HepG2 (cell line): ENCODE results near the gene ZBTB46. TPM values are rescaled to one million over a fixed set of nuclear protein-coding genes. Genes with fewer than 3 reads are reported as not detected.

Experiments used
- ARNTL ChIP-seq: sonication (generic); formaldehyde crosslinking; IDR thresholded peaks from 2 replicates; pipeline ENCODE4 v1.4.0; 2020; ENCODE audit warnings: mild to moderate bottlenecking, missing genetic modification reagents
- ATF1 ChIP-seq: IDR thresholded peaks from 2 replicates; pipeline ENCODE4 v1.6.1; 2016; ENCODE audit warnings: mild to moderate bottlenecking, control low read depth
- ATF7-NPFF ChIP-seq: sonication (generic); formaldehyde crosslinking; IDR thresholded peaks from 2 replicates; pipeline ENCODE4 v1.8.1; 2023; ENCODE audit warnings: mild to moderate bottlenecking, low read depth, missing genetic modification reagents, moderate library complexity
- CBX2 ChIP-seq, 2 experiments: fragments of 200-600 bp in 1 of 2; sonication (generic); formaldehyde crosslinking in 1 of 2; IDR thresholded peaks; 2 replicates each; pipeline versions ENCODE4 v1.7.0 to v1.8.1; 2018 to 2022; ENCODE audit warnings: low read depth in 2 of 2, low read length in 1 of 2, mild to moderate bottlenecking in 1 of 2, missing genetic modification reagents in 1 of 2
- ETV5 ChIP-seq: IDR thresholded peaks from 2 replicates; pipeline ENCODE4 v1.6.1; 2018; ENCODE audit warnings: missing biosample characterization, missing genetic modification reagents, inconsistent platforms, borderline replicate concordance
- KLF15 ChIP-seq: sonication (generic); formaldehyde crosslinking; IDR thresholded peaks from 2 replicates; pipeline ENCODE4 v1.8.1; 2023; ENCODE audit warnings: borderline replicate concordance, mild to moderate bottlenecking, inconsistent platforms, missing genetic modification reagents, mixed read lengths
- NFE2L2 ChIP-seq: fragments of 150-350 bp; IDR thresholded peaks from 2 replicates; pipeline ENCODE4 v1.6.1; 2014; ENCODE audit warnings: low read length
- SMARCE1 ChIP-seq: fragments of 450-650 bp; IDR thresholded peaks from 2 replicates; pipeline ENCODE4 v1.6.1; 2017; ENCODE audit warnings: borderline replicate concordance
- SNRNP70 ChIP-seq: fragments of 200-400 bp; formaldehyde crosslinking; IDR thresholded peaks from 2 replicates; pipeline ENCODE4 v1.6.1; 2017; ENCODE audit warnings: mild to moderate bottlenecking, low read depth, low read length, moderate library complexity
- ZNF274 ChIP-seq: sonication (generic); formaldehyde crosslinking; IDR thresholded peaks from 2 replicates; pipeline ENCODE4 v1.5.1; 2020; ENCODE audit warnings: mild to moderate bottlenecking, missing genetic modification reagents
- ZNF558 ChIP-seq: sonication (generic); formaldehyde crosslinking; IDR thresholded peaks from 2 replicates; pipeline ENCODE4 v1.9.0; 2022; ENCODE audit warnings: mild to moderate bottlenecking, missing genetic modification reagents, borderline replicate concordance
- ZNF737 ChIP-seq: sonication (generic); formaldehyde crosslinking; IDR thresholded peaks from 2 replicates; pipeline ENCODE4 v1.5.0; 2020; ENCODE audit warnings: missing genetic modification reagents, mild to moderate bottlenecking, borderline replicate concordance
- ZNF75D ChIP-seq: sonication (generic); formaldehyde crosslinking; IDR thresholded peaks from 2 replicates; pipeline ENCODE4 v1.8.1; 2023; ENCODE audit warnings: missing genetic modification reagents, mild to moderate bottlenecking, borderline replicate concordance
- ZNF782 ChIP-seq: sonication (generic); formaldehyde crosslinking; IDR thresholded peaks from 2 replicates; pipeline ENCODE4 v1.4.0; 2020; ENCODE audit warnings: missing genetic modification reagents, mild to moderate bottlenecking, borderline replicate concordance
- polyA plus RNA-seq, 8 experiments: library from polyadenylated mRNA; depleted of rRNA in 3 of 8; stranded (reverse) in 7 of 8; unstranded in 1 of 8; fragments of >200 nt; fragmentation: Illumina TruSeq in 4 of 8; extraction: Trizol in 4 of 8; gene quantifications; 2 replicates each; pipeline versions ENCODE4 v1.2.1 to v1.2.3, GENCODE V29; 2011 to 2016; ENCODE audit warnings: low read depth in 4 of 8, missing spikeins in 1 of 8, mixed read lengths in 1 of 8; ENCODE audit not compliant: insufficient read depth in 1 of 8
- total RNA-seq, 5 experiments: library from RNA; depleted of rRNA; stranded (reverse); fragments of >200 nt; fragmentation: Illumina TruSeq; extraction: Trizol; gene quantifications; 2 replicates each; pipeline ENCODE4 v1.2.3, GENCODE V29; 2016; ENCODE audit warnings: low read depth in 1 of 5
- TF ChIP-seq, protein P1 (sequence below): sonication (generic); formaldehyde crosslinking; IDR thresholded peaks from 2 replicates; pipeline ENCODE4 v1.4.0; 2020; ENCODE audit warnings: low read depth, missing genetic modification reagents
- TF ChIP-seq, protein P2 (sequence below): sonication (generic); formaldehyde crosslinking; IDR thresholded peaks from 2 replicates; pipeline ENCODE4 v1.4.0; 2020; ENCODE audit warnings: missing genetic modification reagents, borderline replicate concordance
- TF ChIP-seq, protein P3 (sequence below): sonication (generic); formaldehyde crosslinking; IDR thresholded peaks from 2 replicates; pipeline ENCODE4 v1.8.1; 2023; ENCODE audit warnings: mild to moderate bottlenecking, inconsistent platforms, moderate library complexity, missing genetic modification reagents, borderline replicate concordance

The ZBTB46 gene
- total and polyA plus RNA-seq, 2 of the 13 experiments (the other 11 are each of a cell fraction or from before 2014, with no cell fraction given) = 1.6 to 13.5 TPM

DNA sequence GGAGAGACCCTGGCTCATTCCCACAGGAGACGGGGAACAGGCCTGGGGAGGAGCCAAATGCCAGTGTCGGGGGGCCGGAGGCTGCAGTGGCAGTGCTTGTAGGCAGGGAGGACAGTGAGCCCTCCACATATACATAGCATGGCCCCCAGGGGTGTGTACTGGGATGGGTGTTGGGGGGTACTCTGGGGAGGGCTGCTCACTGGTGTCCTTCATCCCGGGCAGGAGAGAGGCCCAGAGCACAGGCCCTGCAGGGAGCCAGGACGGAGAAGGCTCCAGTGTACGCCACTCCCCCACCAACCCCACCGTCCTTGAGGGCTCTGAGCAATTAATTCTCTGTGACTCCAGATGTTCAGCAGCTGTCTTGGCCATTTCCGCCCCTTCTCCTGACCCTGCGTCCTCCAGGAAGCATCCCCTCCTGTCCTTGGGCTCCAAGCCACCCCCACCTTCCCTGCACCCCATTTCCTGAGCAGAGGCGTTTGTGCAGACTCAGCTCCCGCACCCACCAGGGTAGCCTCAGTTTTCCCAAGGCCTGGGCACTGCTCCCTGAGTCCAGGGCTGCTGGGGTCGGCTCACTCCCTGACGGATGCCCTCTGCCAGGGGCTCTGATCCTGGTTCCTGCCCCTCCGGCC lies 26.8 kb upstream of the ZBTB46 start (continued):
- 0 out of 2 replicates have a peak, but pooled peaks have one; percentile 79 for TF ChIP-seq ZNF782 (CRISPR knock-in tag)
- TF ChIP-seq SMARCE1 = no peak
- TF ChIP-seq CBX2 (IDR thresholded peaks at IDR 0.05; ENCODE audit: low read depth, low read length) = no peak
- TF ChIP-seq CBX2 (CRISPR knock-in tag; IDR thresholded peaks at IDR 0.05; ENCODE audit: low read depth) = no peak
- no peak for TF ChIP-seq NFE2L2
- no peak for TF ChIP-seq ZNF737 (CRISPR knock-in tag)
- TF ChIP-seq ZNF274 (CRISPR knock-in tag) = no peak
- TF ChIP-seq ZNF558 (CRISPR knock-in tag) = no peak
- TF ChIP-seq ETV5 = no peak
- TF ChIP-seq, protein P1, sequence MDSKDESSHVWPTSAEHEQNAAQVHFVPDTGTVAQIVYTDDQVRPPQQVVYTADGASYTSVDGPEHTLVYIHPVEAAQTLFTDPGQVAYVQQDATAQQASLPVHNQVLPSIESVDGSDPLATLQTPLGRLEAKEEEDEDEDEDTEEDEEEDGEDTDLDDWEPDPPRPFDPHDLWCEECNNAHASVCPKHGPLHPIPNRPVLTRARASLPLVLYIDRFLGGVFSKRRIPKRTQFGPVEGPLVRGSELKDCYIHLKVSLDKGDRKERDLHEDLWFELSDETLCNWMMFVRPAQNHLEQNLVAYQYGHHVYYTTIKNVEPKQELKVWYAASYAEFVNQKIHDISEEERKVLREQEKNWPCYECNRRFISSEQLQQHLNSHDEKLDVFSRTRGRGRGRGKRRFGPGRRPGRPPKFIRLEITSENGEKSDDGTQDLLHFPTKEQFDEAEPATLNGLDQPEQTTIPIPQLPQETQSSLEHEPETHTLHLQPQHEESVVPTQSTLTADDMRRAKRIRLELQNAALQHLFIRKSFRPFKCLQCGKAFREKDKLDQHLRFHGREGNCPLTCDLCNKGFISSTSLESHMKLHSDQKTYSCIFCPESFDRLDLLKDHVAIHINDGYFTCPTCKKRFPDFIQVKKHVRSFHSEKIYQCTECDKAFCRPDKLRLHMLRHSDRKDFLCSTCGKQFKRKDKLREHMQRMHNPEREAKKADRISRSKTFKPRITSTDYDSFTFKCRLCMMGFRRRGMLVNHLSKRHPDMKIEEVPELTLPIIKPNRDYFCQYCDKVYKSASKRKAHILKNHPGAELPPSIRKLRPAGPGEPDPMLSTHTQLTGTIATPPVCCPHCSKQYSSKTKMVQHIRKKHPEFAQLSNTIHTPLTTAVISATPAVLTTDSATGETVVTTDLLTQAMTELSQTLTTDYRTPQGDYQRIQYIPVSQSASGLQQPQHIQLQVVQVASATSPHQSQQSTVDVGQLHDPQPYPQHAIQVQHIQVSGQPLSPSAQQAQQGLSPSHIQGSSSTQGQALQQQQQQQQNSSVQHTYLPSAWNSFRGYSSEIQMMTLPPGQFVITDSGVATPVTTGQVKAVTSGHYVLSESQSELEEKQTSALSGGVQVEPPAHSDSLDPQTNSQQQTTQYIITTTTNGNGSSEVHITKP (CRISPR knock-in tag) = 0 out of 2 replicates have a peak, but pooled peaks have one; percentile 2
- no peak for TF ChIP-seq ATF7-NPFF (CRISPR knock-in tag)
- TF ChIP-seq ZNF75D (CRISPR knock-in tag) = no peak
- TF ChIP-seq ARNTL = no peak
- no peak for TF ChIP-seq ATF1
- TF ChIP-seq, protein P2, sequence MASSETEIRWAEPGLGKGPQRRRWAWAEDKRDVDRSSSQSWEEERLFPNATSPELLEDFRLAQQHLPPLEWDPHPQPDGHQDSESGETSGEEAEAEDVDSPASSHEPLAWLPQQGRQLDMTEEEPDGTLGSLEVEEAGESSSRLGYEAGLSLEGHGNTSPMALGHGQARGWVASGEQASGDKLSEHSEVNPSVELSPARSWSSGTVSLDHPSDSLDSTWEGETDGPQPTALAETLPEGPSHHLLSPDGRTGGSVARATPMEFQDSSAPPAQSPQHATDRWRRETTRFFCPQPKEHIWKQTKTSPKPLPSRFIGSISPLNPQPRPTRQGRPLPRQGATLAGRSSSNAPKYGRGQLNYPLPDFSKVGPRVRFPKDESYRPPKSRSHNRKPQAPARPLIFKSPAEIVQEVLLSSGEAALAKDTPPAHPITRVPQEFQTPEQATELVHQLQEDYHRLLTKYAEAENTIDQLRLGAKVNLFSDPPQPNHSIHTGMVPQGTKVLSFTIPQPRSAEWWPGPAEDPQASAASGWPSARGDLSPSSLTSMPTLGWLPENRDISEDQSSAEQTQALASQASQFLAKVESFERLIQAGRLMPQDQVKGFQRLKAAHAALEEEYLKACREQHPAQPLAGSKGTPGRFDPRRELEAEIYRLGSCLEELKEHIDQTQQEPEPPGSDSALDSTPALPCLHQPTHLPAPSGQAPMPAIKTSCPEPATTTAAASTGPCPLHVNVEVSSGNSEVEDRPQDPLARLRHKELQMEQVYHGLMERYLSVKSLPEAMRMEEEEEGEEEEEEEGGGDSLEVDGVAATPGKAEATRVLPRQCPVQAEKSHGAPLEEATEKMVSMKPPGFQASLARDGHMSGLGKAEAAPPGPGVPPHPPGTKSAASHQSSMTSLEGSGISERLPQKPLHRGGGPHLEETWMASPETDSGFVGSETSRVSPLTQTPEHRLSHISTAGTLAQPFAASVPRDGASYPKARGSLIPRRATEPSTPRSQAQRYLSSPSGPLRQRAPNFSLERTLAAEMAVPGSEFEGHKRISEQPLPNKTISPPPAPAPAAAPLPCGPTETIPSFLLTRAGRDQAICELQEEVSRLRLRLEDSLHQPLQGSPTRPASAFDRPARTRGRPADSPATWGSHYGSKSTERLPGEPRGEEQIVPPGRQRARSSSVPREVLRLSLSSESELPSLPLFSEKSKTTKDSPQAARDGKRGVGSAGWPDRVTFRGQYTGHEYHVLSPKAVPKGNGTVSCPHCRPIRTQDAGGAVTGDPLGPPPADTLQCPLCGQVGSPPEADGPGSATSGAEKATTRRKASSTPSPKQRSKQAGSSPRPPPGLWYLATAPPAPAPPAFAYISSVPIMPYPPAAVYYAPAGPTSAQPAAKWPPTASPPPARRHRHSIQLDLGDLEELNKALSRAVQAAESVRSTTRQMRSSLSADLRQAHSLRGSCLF = no peak
- TF ChIP-seq, protein P3, sequence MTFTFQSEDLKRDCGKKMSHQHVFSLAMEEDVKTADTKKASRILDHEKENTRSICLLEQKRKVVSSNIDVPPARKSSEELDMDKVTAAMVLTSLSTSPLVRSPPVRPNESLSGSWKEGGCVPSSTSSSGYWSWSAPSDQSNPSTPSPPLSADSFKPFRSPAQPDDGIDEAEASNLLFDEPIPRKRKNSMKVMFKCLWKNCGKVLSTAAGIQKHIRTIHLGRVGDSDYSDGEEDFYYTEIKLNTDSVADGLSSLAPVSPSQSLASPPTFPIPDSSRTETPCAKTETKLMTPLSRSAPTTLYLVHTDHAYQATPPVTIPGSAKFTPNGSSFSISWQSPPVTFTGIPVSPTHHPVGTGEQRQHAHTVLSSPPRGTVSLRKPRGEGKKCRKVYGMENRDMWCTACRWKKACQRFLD (CRISPR knock-in tag) = no peak
- no peak for TF ChIP-seq KLF15 (CRISPR knock-in tag)
- no peak for TF ChIP-seq SNRNP70
